GM20431 (cell line): ENCODE results near the gene KIAA0232.
"Not testable (repeated sequence)": the region's sequence is repeated elsewhere in the genome, so short reads cannot be mapped to it uniquely, and the experiment has no call there.

Experiments
- in situ Hi-C: fragments of 300-500 bp; cut with MseI, MboI; formaldehyde crosslinking; loops from one replicate; pipeline ENCODE4 v1.15.0; 2020; ENCODE audit warnings: low sequenced_read_pairs; ENCODE audit not compliant: unreplicated experiment

KIAA0232 gene

GRCh38 chr4:6773616-6774540, 8.6 kb upstream of the KIAA0232 start:
- in situ Hi-C loops: no loop called here

DNA sequence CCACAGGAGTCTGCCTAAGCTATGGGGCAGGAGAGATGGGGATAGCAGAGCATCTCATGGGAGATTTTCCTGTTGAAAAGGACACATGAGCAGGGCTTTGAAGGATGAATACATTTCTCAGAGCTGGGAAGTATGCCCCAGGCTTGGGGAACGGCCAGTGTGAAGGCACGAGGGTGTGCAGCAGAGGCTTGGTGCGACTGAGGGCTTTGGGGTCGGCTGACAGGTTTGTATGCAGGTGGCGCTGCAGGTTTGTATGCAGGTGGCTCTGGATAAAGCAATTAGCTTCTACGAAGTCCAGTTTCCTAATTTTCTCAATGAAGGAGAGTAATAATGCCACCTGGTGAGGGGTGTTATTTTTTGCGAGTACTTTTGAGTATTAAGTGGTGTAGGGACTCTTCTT, 6.8 kb upstream of the KIAA0232 start:
- in situ Hi-C loops: no loop called here

DNA sequence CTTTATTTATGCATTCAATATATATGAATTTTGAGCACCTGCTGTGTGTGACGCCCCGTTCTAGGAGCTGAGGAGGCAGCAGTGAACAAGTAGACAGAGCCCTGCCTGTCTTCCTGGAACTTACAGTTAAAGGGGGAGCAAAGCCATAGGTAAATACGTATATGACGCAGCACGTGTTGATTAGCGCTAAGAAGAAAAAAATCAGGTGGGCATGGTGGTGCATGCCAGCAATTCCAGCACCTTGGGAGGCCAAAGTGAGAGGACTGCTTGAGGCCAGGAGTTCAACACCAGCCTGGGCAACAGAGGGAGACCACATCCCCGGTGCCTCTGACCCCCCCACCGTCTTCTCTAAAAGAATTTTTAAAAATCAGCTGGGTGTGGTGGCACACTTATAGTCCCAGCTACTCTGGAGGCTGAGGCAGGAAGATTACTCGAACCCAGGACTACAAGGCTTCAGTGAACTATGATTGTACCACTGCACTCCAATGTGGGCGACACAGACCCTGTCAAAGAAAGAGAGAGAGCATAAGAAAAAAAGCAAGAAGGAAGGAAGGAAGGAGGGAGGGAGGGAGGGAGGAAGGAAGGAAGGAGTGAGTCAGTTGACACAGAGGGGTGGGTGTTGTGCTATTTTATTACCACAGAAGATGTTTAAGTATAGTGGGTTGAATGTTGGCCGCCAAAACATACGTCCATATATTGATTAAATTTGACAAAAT, 5.4 kb upstream of the KIAA0232 start:
- in situ Hi-C loops: no loop called here

DNA sequence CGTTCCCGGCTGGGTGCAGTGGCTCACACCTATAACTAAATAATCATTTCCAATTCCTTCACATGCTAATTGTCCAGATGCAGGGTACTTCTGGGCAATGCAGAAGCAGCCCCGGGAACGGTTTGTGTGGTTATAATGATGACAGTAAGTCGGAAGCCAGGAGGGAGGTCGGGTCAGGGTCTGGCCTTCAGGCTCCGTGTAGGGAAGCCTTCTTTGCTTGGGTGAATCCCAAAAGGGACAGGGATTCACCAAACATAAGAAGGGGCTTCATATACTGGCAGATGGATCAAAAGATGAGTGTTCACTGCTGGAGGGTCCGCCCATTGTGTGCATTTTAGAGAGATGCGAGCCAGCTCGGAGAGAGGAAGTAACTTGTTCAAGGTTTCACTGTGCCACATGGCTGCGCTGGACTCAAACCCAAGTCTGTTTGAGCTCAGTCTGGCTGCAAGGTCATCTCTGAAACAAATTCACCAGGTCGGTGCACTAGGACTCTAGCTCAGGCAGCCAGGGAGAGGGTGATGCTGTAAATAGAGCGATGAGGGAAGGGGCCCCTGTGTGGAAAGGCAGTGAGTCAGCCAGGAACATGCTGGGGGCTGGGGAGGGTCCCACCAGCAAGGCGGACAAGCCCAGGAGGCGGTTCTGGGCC, 4.8 kb upstream of the KIAA0232 start:
- in situ Hi-C loops: no loop called here

GRCh38 chr4:6778435-6778834, 4.1 kb upstream of the KIAA0232 start:
- in situ Hi-C loops: no loop called here

GRCh38 chr4:6779667-6780565, 2.6 kb upstream of the KIAA0232 start:
- in situ Hi-C loops: no loop called here

- in situ Hi-C loops: no loop called here
These were observed 1.4 kb upstream of the KIAA0232 start for GRCh38 chr4:6781113-6781512.

DNA sequence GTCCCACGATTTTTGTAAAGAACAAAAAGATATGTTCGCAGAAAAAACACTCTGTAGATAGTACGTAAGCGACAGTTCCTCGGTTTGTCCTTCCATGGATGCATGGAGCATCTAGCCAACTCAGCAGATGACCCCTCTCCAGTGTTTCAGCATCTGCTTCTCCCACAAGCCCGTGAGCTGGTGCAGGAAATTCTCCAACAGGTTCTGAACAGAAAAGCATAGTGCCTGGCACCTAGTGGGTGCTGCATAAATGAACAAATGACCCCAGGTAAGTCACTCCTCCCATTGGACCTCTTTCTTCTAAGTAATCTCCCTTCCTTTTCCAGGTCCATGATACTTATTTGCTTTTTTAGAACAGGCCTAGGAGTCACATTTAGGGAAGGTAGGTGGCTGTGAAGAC, 966 bp upstream of the KIAA0232 start:
- in situ Hi-C loops: no loop called here

GRCh38 chr4:6782846-6783110, 251 bp downstream of the KIAA0232 start:
- in situ Hi-C loops: no loop called here

GRCh38 chr4:6783111-6783981, 819 bp downstream of the KIAA0232 start:
- in situ Hi-C loops: no loop called here

GRCh38 chr4:6785572-6785925, 3.0 kb downstream of the KIAA0232 start:
- in situ Hi-C loops: no loop called here

DNA sequence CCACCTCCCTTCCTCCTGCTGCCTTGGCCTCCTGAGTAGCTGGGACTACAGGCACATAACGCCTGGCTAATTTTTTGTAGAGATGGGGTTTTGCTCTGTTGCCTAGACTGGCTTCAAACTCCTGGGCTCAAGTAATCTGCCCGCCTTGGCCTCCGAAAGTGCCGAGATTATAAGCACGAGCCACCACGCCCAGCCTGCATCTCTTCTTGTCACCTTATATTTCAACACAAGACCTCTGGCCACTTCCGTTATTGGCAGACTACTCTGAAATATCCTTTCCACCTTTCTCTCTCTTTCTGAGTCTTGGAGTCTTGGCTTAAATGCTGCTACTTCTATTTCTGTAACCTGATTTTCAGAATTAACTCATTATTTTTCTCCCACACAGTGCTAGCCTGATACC, 5.6 kb downstream of the KIAA0232 start:
- in situ Hi-C loops: no loop called here

GRCh38 chr4:6791245-6791644, 8.7 kb downstream of the KIAA0232 start:
- in situ Hi-C loops: not testable (repeated sequence)

DNA sequence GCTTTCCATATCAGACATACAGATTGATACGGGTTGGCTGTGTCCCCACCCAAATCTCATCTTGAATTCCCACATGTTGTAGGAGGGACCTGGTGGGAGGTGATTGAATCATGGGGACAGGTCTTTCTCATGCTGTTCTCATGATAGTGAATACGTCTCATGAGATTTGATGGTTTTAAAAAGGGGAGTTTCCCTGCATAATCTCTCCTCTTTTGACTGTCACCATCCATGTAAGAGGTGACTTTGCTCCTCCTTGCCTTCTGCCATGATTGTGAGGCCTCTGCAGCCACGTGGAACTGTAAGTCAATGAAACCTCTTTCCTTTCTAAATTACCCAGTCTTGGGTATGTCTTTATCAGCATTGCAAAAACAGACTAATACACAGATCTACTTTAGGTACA, 9.3 kb downstream of the KIAA0232 start:
- in situ Hi-C loops: not testable (repeated sequence)

- in situ Hi-C loops: no loop called here
These were observed 11.7 kb downstream of the KIAA0232 start for GRCh38 chr4:6794189-6794588.

DNA sequence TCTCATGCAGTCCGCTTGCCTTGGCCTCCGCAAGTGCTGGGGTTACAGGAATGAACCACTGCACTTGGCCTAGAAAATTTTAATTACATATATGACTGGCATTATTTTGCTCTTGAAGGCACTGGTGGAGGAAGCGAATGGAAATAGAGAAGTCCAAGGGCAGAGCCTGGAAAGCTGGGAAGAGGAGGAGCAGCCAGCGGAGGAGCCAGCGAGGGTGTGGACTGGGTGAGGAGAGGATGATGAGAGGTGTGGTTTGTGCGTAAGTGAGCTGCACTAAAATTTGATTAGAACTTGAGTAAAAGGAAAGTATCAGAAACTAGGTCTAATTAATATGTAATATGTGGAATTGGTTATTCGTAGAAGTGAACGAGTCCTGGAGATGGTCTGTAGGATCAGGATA, 13.3 kb downstream of the KIAA0232 start:
- in situ Hi-C loops: no loop called here

- in situ Hi-C loops: not testable (repeated sequence)
These were observed 14.8 kb downstream of the KIAA0232 start for GRCh38 chr4:6797368-6797767.

- in situ Hi-C loops: no loop called here
These were observed 16.6 kb downstream of the KIAA0232 start for GRCh38 chr4:6799091-6799490.

GRCh38 chr4:6802025-6802424, 19.5 kb downstream of the KIAA0232 start:
- in situ Hi-C loops: no loop called here
